Activated T-cell treated with anti-CD3 and anti-CD28 coated beads, Interleukin-2, amount 50 U/mL, for 1 hour (primary cell): Measurements from ENCODE around the gene FARP1.

Experiments
- DNase-seq: peaks from one replicate; pipeline ENCODE4 v3.0.0-alpha.2; 2020

Gene FARP1

GRCh38 chr13:98134901-98135300, 8.0 kb upstream of the FARP1 start:
- no peak for DNase-seq

DNA sequence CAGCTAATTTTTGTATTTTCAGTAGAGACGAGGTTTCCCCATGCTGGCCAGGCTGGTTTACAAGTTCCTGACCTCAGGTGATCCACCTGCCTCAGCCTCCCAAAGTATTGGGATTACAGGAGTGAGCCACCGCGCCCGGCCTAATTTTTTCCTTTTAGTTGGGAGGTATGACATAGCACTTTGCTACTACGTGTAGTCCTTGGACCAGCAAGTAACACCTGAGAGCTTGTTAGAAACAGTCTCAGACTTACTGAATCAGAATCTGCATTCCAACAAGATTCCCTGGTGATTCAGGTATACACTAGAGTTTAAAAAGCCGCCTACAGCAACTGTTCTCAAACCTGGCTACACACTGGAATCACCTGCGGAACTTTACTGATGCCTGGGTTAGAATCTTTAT, 1.8 kb upstream of the FARP1 start:
- DNase-seq: no peak

GRCh38 chr13:98141509-98142379, 1.1 kb upstream of the FARP1 start:
- DNase-seq: no peak

GRCh38 chr13:98143157-98143553, 261 bp downstream of the FARP1 start:
- no peak for DNase-seq

DNA sequence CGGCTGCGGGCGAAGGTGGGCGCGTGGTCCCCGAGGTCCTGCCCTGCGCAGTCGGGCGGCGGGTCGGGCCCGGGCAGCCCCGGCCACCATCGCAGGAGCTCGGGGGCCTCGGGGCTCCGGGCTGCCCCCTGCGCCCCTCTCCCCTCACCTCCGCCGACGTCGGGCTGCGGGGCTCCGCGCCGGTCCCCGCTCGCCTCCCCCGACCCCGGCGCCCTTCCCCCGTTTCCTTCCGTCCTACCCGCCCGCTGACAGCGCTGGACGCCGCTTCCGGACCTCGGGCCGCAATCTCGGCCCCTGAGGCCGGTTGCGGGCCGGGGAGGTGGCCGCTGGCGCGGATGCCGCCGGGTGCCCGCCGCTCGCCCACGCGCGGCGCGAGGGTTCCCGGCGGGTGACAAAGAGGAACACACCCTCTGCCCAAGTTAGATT, 720 bp downstream of the FARP1 start:
- no peak for DNase-seq

DNA sequence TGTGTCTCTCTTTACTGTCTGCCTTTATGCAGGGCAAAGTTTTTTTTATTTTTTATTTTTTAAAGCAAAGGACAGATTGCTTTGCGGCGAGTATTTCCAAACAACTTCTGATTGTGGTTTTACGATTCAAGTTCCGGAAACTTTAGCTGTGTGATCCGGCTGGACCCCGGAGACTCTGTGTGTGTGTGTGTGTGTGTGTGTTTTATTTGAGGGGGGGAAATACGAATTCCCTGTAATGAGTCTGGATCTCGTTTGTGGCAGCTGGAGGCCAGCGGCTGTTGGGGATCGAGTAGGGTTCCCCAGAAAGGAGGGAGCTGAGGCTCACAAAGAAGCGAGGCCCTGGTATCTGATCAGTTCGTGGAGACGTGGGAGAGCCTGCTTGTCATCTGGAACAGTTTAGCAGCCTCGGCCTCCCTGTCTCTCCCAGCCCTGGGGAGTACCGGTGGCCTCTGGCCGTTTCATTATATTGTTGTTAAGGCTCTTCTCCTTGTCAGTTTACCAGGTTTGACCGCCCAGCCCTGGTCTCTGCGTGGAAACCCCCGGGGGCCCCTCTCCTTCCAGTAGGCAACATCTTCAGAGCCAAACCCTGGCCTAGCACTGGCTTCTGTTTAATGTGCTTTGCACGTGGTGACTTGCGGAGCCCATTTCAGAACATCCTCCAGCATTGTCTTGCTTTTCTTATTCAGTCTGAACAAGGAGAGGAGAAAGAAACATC, 1.3 kb downstream of the FARP1 start:
- no peak for DNase-seq

DNA sequence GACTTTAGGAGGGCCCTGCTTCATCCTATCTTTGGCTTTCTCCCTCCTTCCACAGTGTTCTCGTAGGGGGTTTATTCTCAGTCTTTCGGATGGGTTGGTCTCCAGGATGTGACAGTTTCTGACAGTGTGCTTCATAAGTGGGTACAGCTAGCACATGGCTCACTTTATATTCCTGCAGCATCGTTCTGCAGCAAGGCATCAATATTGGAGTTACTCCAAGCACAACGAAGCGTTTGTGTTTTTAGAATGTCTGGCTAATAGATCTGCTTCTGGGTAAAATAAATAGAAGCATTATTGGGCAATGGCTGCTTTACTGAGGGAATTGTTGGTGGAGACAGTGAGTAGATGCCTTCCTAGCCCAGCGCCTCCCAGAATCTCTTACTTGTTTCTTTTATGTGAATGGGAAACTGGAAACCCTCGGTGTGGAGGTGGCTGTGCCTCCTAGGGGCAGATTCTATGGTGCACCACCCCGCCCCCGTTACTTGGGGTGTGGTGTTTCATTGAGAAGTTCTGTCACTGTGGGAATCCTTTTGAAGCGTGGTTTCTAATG, 2.0 kb downstream of the FARP1 start:
- DNase-seq: no peak

DNA sequence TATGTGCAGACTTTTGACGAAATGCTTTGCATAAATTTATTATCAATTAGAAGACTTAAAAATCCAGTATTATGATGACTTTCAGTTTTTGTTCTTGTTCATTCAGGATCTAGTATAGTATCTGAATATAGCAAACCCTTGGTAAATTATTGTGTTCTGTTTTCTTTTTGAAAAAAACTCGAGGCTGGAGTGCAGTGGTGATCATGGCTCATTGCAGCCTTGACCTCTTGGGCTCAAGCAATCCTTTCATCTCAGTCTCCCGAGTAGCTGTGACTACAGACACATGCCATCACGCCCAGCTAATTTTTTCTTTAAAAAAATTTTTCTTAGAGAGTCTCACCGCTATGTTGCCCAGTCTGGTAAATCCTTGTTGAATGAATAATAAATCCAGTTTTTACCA, 4.6 kb downstream of the FARP1 start:
- DNase-seq: no peak

DNA sequence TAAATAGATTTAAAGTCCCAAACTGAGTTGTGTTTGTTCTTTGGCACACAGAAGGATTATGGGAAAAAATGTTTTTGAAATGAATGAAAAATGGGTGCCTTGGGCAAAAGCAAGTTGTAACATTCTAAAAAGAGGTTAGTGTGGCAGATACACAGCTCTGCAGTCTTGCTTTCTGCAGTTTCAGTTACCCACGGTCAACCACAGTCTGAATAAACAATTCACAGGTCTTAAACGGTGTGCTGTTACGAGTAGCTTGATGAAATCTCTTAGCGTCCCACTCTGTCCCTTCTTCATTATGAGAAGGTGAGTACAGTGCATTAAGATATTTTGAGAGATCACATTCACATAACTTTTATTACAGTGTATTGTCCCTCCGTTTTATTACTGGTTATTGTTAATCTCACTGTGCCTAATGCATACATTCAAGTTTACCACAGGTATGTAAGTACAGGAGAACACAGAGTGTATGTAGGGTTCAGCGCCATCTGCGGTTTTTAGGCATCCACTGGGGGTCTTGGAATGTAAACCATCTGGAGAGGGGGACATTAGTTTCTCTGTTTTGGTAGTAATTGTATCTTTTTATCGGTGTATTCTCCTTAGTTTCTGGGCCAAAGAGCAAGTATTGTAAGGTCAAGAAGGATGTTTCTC, 8.1 kb downstream of the FARP1 start:
- DNase-seq: no peak

- DNase-seq: no peak
These were observed 12.7 kb downstream of the FARP1 start for GRCh38 chr13:98155475-98156109.

DNA sequence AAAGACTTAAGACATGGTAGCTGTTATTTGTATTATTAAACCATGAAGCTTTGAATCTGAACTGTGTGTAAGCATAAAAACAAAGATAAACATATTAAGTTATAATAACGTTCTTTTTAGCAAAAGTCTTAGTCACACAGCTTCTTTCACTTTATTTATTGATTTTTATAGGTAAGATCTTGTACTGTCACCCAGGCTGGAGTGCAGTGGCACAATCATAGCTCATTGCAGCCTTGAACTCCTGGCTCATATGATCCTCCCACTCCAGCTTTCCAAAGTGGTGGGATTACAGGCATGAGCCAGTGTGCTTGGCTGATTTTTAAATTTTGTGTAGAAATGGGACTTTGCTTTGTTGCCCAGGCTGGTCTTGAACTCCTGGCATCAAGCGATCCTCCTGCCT, 13.4 kb downstream of the FARP1 start:
- no peak for DNase-seq

DNA sequence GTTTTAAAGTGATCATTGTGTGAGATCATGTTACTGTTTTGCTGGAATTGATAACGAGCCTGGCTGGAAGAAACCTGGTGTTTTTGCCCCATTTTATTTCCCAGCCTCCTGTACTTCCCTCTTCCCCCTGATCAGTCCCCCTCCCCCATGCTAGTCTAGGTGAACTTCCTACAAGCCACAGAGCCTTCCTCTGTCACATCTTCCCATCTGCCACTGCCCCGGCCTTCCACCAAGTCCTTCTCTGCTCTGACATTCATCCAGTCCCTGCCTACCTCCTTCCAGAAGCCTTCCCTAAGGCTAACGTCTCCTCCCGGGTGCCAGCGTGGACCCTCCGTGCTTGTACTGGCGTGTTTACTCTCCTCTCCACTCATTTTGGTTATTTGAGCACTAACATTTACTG, 14.3 kb downstream of the FARP1 start:
- DNase-seq: no peak

- DNase-seq: no peak
These were observed 14.7 kb downstream of the FARP1 start for GRCh38 chr13:98157609-98158008.

- DNase-seq: no peak
These were observed 15.4 kb downstream of the FARP1 start for GRCh38 chr13:98158172-98158899.

GRCh38 chr13:98162935-98163334, 20.0 kb downstream of the FARP1 start:
- no peak for DNase-seq

DNA sequence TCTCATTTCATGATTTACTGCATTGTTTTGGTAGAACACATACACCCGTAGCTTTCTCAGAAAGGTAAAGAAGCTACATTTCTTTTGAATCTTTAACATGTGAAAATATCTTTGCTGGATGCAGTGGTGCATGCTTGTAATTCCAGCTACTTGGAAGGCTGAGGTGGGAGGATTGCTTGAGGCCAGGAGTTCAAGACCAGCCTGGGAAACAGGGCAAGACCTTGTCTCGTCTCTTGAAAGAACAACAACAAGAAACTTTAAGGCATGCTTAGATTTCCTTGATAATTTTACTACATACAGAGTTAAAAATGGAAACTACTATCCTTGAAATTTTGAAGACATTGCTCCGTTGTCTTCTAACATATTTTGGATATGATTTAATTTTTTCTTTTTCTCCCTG, 26.4 kb downstream of the FARP1 start:
- no peak for DNase-seq

DNA sequence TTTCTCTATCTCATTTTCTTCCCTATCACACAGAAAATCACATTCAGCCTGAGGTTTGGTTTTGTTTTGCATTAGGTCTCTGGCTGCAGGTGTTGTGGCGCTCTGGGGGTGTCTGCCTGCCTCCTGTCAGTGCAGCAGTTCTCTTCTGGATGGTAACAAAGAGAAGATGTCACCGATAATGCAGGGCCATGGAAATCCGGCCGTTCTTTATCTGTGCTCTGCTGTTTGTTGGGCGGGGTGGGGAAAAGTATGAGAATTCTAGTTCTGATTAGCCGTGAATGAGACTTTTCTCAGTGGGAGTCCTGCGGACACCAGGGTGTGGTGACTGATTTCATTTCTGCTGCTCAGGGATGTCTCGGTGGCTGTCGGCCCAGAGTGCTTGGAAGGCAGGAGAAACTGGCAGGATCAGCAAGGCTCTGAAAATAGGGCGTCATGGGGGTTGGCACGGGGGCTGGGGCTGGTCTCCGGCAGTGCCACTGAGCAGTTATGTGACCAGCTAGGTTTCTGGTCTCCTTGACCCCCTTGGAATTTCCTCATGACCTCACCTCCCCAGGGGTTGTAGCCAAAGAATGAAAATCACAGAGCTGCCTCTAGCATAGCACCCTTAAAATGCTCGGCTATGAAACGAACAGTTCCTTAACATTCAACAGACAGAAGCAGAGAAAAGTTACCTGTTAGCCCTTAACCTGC, 29.2 kb downstream of the FARP1 start:
- no peak for DNase-seq

DNA sequence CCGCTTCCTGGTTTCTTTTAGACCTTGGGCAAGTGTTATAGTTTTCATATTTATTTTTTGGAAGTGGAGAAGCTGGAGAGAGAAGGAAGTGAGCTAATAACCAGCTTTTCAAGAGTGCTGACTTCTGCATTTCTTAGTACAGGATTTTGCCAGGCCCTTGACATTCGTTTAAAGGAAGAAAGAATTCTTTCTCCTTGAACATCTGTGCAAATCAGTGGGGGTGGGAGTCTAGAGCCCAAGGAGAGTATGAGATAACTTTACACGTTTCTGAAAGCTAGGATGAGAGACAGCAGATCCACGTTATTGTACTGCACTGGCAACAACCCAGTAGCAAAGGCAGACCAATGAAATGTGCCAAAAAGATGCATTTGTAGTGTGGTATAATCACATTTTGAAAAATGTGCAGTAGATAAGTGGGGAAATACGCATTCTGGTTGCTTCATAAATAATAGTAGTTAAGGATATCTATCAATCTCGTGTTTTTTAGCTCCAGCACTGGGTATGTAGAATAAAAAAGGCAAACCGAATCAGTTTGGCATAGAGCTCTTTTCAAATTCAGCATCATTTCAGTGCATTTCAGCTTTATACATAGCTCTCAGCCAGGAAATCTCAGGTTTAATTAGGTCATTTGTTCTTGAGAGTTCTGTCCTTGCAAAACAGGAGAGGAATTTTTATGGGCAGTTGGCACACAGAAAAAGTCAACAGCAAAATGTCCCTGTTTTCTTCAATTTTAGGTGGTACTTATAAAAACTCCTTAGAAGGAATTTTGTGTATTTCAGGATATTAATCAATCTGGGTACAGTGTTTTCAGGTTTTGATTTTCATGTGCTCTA, 29.9 kb downstream of the FARP1 start:
- no peak for DNase-seq

DNA sequence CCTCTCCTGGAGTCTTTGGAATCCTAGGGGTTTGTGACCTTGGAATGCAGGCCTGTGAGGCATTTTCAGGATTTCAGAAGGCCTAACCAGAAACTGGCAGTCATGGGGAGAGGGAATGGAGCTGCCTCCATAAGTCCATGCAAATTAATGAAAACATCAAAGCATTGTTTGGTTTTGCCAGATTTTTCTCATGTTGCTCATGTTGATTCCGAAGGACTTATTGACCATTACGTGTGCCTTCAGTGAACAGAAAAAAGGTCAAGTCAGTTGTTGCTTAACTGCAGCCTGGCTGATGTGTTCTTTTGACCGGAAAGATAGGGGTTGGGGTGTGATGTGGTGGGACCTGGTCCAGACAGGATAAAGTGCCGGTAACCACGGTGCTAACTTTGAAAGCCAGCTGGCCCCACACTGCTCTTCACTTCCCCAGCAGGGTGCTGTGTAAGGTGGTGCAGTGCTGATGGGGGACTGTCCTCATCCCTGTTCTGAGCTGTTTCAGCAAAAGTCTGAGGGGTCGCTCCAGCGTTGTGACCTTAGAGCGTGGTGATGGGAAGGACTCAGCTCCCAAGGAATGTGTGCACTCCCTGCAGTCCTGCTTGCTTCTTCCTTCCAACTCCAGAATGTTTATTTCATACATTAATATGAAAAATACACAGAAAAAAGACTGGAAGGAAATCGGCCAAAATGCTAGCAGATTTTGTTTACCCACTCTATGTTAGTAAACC, 30.7 kb downstream of the FARP1 start:
- no peak for DNase-seq

- DNase-seq: no peak
These were observed 31.4 kb downstream of the FARP1 start for GRCh38 chr13:98174307-98174706.
